Measurements from ENCODE around the gene NDUFA8.
A peak's percentile ranks its signal among the peaks of the same experiment; 100 is the strongest.

NDUFA8 gene

GRCh38 chr9:122172131-122172530, 12.6 kb upstream of the NDUFA8 start:
- H3K27me3 Mint-ChIP-seq (ENCODE audit: low read depth): peaks cover 35% of the 10 kb centered on the region
- TF ChIP-seq CTCF (IDR thresholded peaks at IDR 0.05; ENCODE audit: unreplicated experiment in 3 of 3): no peak
- no peaks in the 10 kb centered on the region for H3K4me1 Mint-ChIP-seq
- no peak overlapping the region for H3K4me3 Mint-ChIP-seq
- H3K36me3 Mint-ChIP-seq (ENCODE audit: low read depth): no peaks in the 10 kb centered on the region
- no peak overlapping the region for H3K27ac Mint-ChIP-seq
- no peaks in the 10 kb centered on the region for H3K9me3 Mint-ChIP-seq

GRCh38 chr9:122168356-122168755, 8.8 kb upstream of the NDUFA8 start:
- Mint-ChIP-seq H3K9me3 (peaks cover 2% of the 10 kb centered on the region), H3K4me1 (no peaks in the 10 kb centered on the region), H3K36me3 (ENCODE audit: low read depth) (no peaks in the 10 kb centered on the region), H3K27ac (no peak overlapping the region), H3K4me3 (no peak overlapping the region), H3K27me3 (ENCODE audit: low read depth) (peaks cover 51% of the 10 kb centered on the region)
- TF ChIP-seq CTCF (IDR thresholded peaks at IDR 0.05; ENCODE audit: unreplicated experiment in 3 of 3): no peak

GRCh38 chr9:122164286-122164685, 4.7 kb upstream of the NDUFA8 start:
- H3K4me1 Mint-ChIP-seq: peaks cover 12% of the 10 kb centered on the region
- H3K27me3 Mint-ChIP-seq (ENCODE audit: low read depth): peaks cover 39% of the 10 kb centered on the region
- H3K9me3 Mint-ChIP-seq: peaks cover 11% of the 10 kb centered on the region
- no peak overlapping the region for H3K27ac Mint-ChIP-seq
- TF ChIP-seq CTCF (IDR thresholded peaks at IDR 0.05; ENCODE audit: unreplicated experiment in 3 of 3): no peak
- no peak overlapping the region for H3K4me3 Mint-ChIP-seq
- no peaks in the 10 kb centered on the region for H3K36me3 Mint-ChIP-seq (ENCODE audit: low read depth)

GRCh38 chr9:122162415-122162814, 2.8 kb upstream of the NDUFA8 start:
- H3K9me3 Mint-ChIP-seq: peaks cover 11% of the 10 kb centered on the region
- no peak for TF ChIP-seq CTCF (IDR thresholded peaks at IDR 0.05; ENCODE audit: unreplicated experiment in 3 of 3)

GRCh38 chr9:122159925-122160246, 307 bp upstream of the NDUFA8 start:
- no peak for TF ChIP-seq CTCF (IDR thresholded peaks at IDR 0.05; ENCODE audit: unreplicated experiment in 3 of 3)
- Mint-ChIP-seq H3K4me3 (peak overlapping the region; percentile 94 to 99 (median 97)), H3K36me3 (ENCODE audit: low read depth) (no peaks in the 10 kb centered on the region), H3K9me3 (peaks cover 9% of the 10 kb centered on the region), H3K27ac (peak overlapping the region; percentile 73 to 91 (median 82)), H3K4me1 (peaks cover 35% of the 10 kb centered on the region), H3K27me3 (ENCODE audit: low read depth) (peaks cover 22% of the 10 kb centered on the region)

More at GRCh38 chr9:122162415-122162814, 2.8 kb upstream of the NDUFA8 start:
- Mint-ChIP-seq H3K27me3 (ENCODE audit: low read depth) (peaks cover 35% of the 10 kb centered on the region), H3K36me3 (ENCODE audit: low read depth) (no peaks in the 10 kb centered on the region), H3K27ac (no peak overlapping the region), H3K4me1 (peaks cover 25% of the 10 kb centered on the region), H3K4me3 (no peak overlapping the region)

GRCh38 chr9:122158202-122158601, 1.4 kb downstream of the NDUFA8 start:
- Mint-ChIP-seq H3K4me1 (peaks cover 35% of the 10 kb centered on the region), H3K4me3 (peak overlapping the region; percentile 39 to 73 (median 70)), H3K27me3 (ENCODE audit: low read depth) (peaks cover 6% of the 10 kb centered on the region), H3K9me3 (peaks cover 9% of the 10 kb centered on the region), H3K36me3 (ENCODE audit: low read depth) (no peaks in the 10 kb centered on the region), H3K27ac (peak overlapping the region in 1 of 3 experiments; percentile 2)
- peak; percentile 28 to 50 (median 49) for TF ChIP-seq CTCF (IDR thresholded peaks at IDR 0.05; ENCODE audit: unreplicated experiment in 3 of 3)

Measured in nephron (organoid).